Nephron (organoid): ENCODE measurements around the gene GPATCH11.

Experiments
- H3K27ac Mint-ChIP-seq, 3 experiments: 2 replicates each; pipeline ENCODE4 v1.8.0; 2020; ENCODE audit warnings: mixed read lengths in 3 of 3, mild to moderate bottlenecking in 2 of 3, moderate library complexity in 1 of 3
- H3K27me3 Mint-ChIP-seq: 2 replicates; pipeline ENCODE4 v1.8.0; 2021; ENCODE audit warnings: low read depth, mild to moderate bottlenecking, moderate library complexity, mixed read lengths
- H3K36me3 Mint-ChIP-seq: 2 replicates; pipeline ENCODE4 v1.8.0; 2020; ENCODE audit warnings: low read depth, mixed read lengths
- H3K4me1 Mint-ChIP-seq: 2 replicates; pipeline ENCODE4 v1.8.0; 2020; ENCODE audit warnings: mixed read lengths
- H3K4me3 Mint-ChIP-seq, 3 experiments: 2 replicates each; pipeline ENCODE4 v1.8.0; 2020; ENCODE audit warnings: mild to moderate bottlenecking in 3 of 3, mixed read lengths in 3 of 3, moderate library complexity in 2 of 3
- H3K9me3 Mint-ChIP-seq: 2 replicates; pipeline ENCODE4 v1.8.0; 2020; ENCODE audit warnings: mixed read lengths
- CTCF ChIP-seq, 3 experiments: fragments of 200-600 bp; sonication (generic); IDR thresholded peaks; one replicate each; pipeline ENCODE4 v1.5.0; 2021; ENCODE audit warnings: antibody characterized with exemption in 3 of 3; ENCODE audit not compliant: unreplicated experiment in 3 of 3

Gene GPATCH11

GRCh38 chr2:37098416-37099118, 14.2 kb downstream of the GPATCH11 start:
- Mint-ChIP-seq H3K36me3 (peaks cover 33% of the 10 kb centered on the region), H3K9me3 (no peaks in the 10 kb centered on the region), H3K27ac (no peak overlapping the region), H3K4me3 (no peak overlapping the region), H3K4me1 (no peaks in the 10 kb centered on the region), H3K27me3 (no peaks in the 10 kb centered on the region)
- no peak for TF ChIP-seq CTCF (IDR thresholded peaks at IDR 0.05; ENCODE audit: unreplicated experiment in 3 of 3)

- Mint-ChIP-seq H3K27ac (no peak overlapping the region), H3K4me3 (no peak overlapping the region), H3K4me1 (no peaks in the 10 kb centered on the region), H3K36me3 (peaks cover 33% of the 10 kb centered on the region), H3K9me3 (no peaks in the 10 kb centered on the region), H3K27me3 (no peaks in the 10 kb centered on the region)
- TF ChIP-seq CTCF (IDR thresholded peaks at IDR 0.05; ENCODE audit: unreplicated experiment in 3 of 3), result no peak
Measured at GRCh38 chr2:37100054-37100453, 15.7 kb downstream of the GPATCH11 start.

- TF ChIP-seq CTCF (IDR thresholded peaks at IDR 0.05; ENCODE audit: unreplicated experiment in 3 of 3), result no peak
- no peak overlapping the region for H3K4me3 Mint-ChIP-seq
- H3K27ac Mint-ChIP-seq, result no peak overlapping the region
- no peaks in the 10 kb centered on the region for H3K9me3 Mint-ChIP-seq
- peaks cover 49% of the 10 kb centered on the region for H3K36me3 Mint-ChIP-seq
- no peaks in the 10 kb centered on the region for H3K27me3 Mint-ChIP-seq
- no peaks in the 10 kb centered on the region for H3K4me1 Mint-ChIP-seq
Measured at GRCh38 chr2:37102588-37102987, 18.3 kb downstream of the GPATCH11 start.

DNA sequence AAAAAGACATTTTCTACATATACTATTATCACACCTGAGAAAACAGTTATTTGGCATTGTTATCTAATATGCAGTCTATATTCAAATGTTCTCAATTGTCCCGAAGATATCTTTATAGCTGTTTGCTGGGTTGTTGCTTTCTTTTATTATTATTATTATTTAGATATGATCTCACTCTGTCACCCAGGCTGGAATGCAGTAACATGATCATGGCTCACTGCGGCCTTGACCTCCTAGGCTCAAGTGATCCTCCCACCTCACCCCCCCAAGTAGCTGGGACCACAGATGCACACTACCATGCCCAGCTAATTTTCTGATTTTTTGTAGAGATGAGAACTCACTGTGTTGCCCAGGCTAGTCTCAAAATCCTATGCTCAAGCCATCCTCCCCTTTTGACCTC, 19.9 kb downstream of the GPATCH11 start:
- no peaks in the 10 kb centered on the region for H3K4me1 Mint-ChIP-seq
- H3K27me3 Mint-ChIP-seq, result peaks cover 3% of the 10 kb centered on the region
- no peaks in the 10 kb centered on the region for H3K9me3 Mint-ChIP-seq
- H3K4me3 Mint-ChIP-seq, result no peak overlapping the region
- no peak for TF ChIP-seq CTCF (IDR thresholded peaks at IDR 0.05; ENCODE audit: unreplicated experiment in 3 of 3)
- peaks cover 63% of the 10 kb centered on the region for H3K36me3 Mint-ChIP-seq
- no peak overlapping the region for H3K27ac Mint-ChIP-seq

DNA sequence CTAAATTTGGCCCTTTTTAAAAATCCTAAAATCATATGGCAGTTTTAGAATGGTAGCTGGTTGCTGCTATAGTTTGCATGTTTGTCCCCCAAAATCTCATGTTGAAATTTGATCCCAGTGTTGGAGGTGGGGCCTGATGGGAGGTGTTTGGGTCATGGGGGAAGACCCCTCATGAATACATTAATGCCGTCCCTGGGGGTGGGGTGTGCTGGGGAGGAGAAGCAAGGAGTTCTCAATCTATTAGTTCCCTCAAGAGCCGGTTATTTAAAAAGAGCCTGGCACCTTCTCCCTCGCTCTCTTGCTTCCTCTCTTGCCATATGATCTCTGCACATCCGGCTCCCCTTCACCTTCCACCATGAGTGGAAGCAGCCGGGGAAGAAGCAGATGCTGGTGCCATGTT, 20.8 kb downstream of the GPATCH11 start:
- no peak overlapping the region for H3K4me3 Mint-ChIP-seq
- TF ChIP-seq CTCF (IDR thresholded peaks at IDR 0.05; ENCODE audit: unreplicated experiment in 3 of 3), result no peak
- H3K9me3 Mint-ChIP-seq, result no peaks in the 10 kb centered on the region
- H3K27ac Mint-ChIP-seq, result no peak overlapping the region
- peaks cover 60% of the 10 kb centered on the region for H3K36me3 Mint-ChIP-seq
- peaks cover 3% of the 10 kb centered on the region for H3K27me3 Mint-ChIP-seq
- H3K4me1 Mint-ChIP-seq, result no peaks in the 10 kb centered on the region

- Mint-ChIP-seq H3K27me3 (peaks cover 3% of the 10 kb centered on the region), H3K9me3 (no peaks in the 10 kb centered on the region), H3K27ac (no peak overlapping the region), H3K36me3 (peaks cover 65% of the 10 kb centered on the region), H3K4me1 (no peaks in the 10 kb centered on the region), H3K4me3 (no peak overlapping the region)
- no peak for TF ChIP-seq CTCF (IDR thresholded peaks at IDR 0.05; ENCODE audit: unreplicated experiment in 3 of 3)
Measured at GRCh38 chr2:37109523-37109922, 25.2 kb downstream of the GPATCH11 start.
